DMS 273 treated with DMSO at 0.1 percent for 48 hours (cell line): Measurements from ENCODE around the gene TGM5.
"Not testable (repeated sequence)": the region's sequence is repeated elsewhere in the genome, so short reads cannot be mapped to it uniquely, and the experiment has no call there.

Experiments
- DNase-seq: peaks from one replicate; lab custom pipeline; 2025; lab: John Stamatoyannopoulos, UW

Gene TGM5

GRCh38 chr15:43276563-43277200 lies 10.0 kb upstream of the TGM5 start:
- DNase-seq, result no peak

GRCh38 chr15:43275740-43276562 lies 9.2 kb upstream of the TGM5 start:
- no peak for DNase-seq

GRCh38 chr15:43274136-43274535 lies 7.4 kb upstream of the TGM5 start:
- DNase-seq, result no peak

- DNase-seq, result no peak
Measured at GRCh38 chr15:43273243-43273642, 6.5 kb upstream of the TGM5 start.

GRCh38 chr15:43271908-43272307 lies 5.2 kb upstream of the TGM5 start:
- not testable (repeated sequence) for DNase-seq

- DNase-seq, result no peak
Measured at GRCh38 chr15:43270676-43271306, 4.1 kb upstream of the TGM5 start.

GRCh38 chr15:43270113-43270665 lies 3.5 kb upstream of the TGM5 start:
- no peak for DNase-seq

GRCh38 chr15:43268111-43269105 lies 1.7 kb upstream of the TGM5 start:
- DNase-seq, result no peak

- DNase-seq, result no peak
Measured at GRCh38 chr15:43267439-43267838, 711 bp upstream of the TGM5 start.

GRCh38 chr15:43266386-43266785 lies 342 bp downstream of the TGM5 start:
- DNase-seq, result no peak

GRCh38 chr15:43260011-43260615 lies 6.6 kb downstream of the TGM5 start:
- DNase-seq, result no peak

- no peak for DNase-seq
Measured at GRCh38 chr15:43258781-43259180, 7.9 kb downstream of the TGM5 start.

- no peak for DNase-seq
Measured at GRCh38 chr15:43256341-43256740, 10.4 kb downstream of the TGM5 start.

- DNase-seq, result no peak
Measured at GRCh38 chr15:43255376-43255775, 11.4 kb downstream of the TGM5 start.

GRCh38 chr15:43253431-43254403 lies 13.0 kb downstream of the TGM5 start:
- DNase-seq, result no peak

GRCh38 chr15:43251871-43252250 lies 14.9 kb downstream of the TGM5 start:
- DNase-seq, result no peak

GRCh38 chr15:43251185-43251870 lies 15.4 kb downstream of the TGM5 start:
- no peak for DNase-seq

- no peak for DNase-seq
Measured at GRCh38 chr15:43250785-43251184, 15.9 kb downstream of the TGM5 start.

GRCh38 chr15:43249699-43250203 lies 17.0 kb downstream of the TGM5 start:
- DNase-seq, result no peak
